Measurements from ENCODE around the gene LRRC43. TPM values are rescaled to one million over a fixed set of nuclear protein-coding genes. Genes with fewer than 3 reads are reported as not detected.

The LRRC43 gene
- total and polyA plus RNA-seq, 8 donors, result 0.70 to 3.3 (median 2.3) TPM

GRCh38 chr12:122137681-122138080, 45.2 kb upstream of the LRRC43 start:
- no peaks in the 10 kb centered on the region for H3K27me3 ChIP-seq
- no peaks in the 10 kb centered on the region for H3K9me3 ChIP-seq
- no peak overlapping the region for H3K4me3 ChIP-seq
- intact Hi-C loops (cut with DNase I), result no loop called here
- peaks cover 0 to 96% of the 10 kb centered on the region in 2 donors for H3K36me3 ChIP-seq
- TF ChIP-seq CTCF (IDR thresholded peaks at IDR 0.05), result no peak
- ATAC-seq (peak; percentile 29), DNase-seq (no peak)
- H3K27ac ChIP-seq, result no peak overlapping the region
- H3K4me1 ChIP-seq, result no peaks in the 10 kb centered on the region

- Histone ChIP-seq H3K4me3 (no peak overlapping the region), H3K27me3 (no peaks in the 10 kb centered on the region), H3K27ac (no peak overlapping the region), H3K4me1 (no peaks in the 10 kb centered on the region), H3K36me3 (peaks cover 0 to 96% of the 10 kb centered on the region in 2 donors), H3K9me3 (no peaks in the 10 kb centered on the region)
- ATAC-seq (no peak), DNase-seq (no peak)
- no peak for TF ChIP-seq CTCF (IDR thresholded peaks at IDR 0.05)
- intact Hi-C loops (cut with DNase I), result no loop called here
Measured at GRCh38 chr12:122138181-122138580, 44.7 kb upstream of the LRRC43 start.

GRCh38 chr12:122138616-122139015, 44.3 kb upstream of the LRRC43 start:
- intact Hi-C loops (cut with DNase I), result no loop called here
- no peak for ATAC-seq

GRCh38 chr12:122139266-122139665, 43.7 kb upstream of the LRRC43 start:
- TF ChIP-seq CTCF (IDR thresholded peaks at IDR 0.05), result no peak
- ATAC-seq (no peak), DNase-seq (no peak)
- Histone ChIP-seq H3K27ac (no peak overlapping the region), H3K4me3 (no peak overlapping the region), H3K9me3 (no peaks in the 10 kb centered on the region), H3K27me3 (no peaks in the 10 kb centered on the region), H3K4me1 (no peaks in the 10 kb centered on the region), H3K36me3 (peaks cover 0 to 96% of the 10 kb centered on the region in 2 donors)
- intact Hi-C loops (cut with DNase I), result no loop called here

More at GRCh38 chr12:122138616-122139015, 44.3 kb upstream of the LRRC43 start:
- DNase-seq, result no peak
- H3K36me3 ChIP-seq, result peaks cover 0 to 96% of the 10 kb centered on the region in 2 donors
- no peak for TF ChIP-seq CTCF (IDR thresholded peaks at IDR 0.05)
- no peak overlapping the region for H3K4me3 ChIP-seq
- H3K9me3 ChIP-seq, result no peaks in the 10 kb centered on the region
- no peaks in the 10 kb centered on the region for H3K27me3 ChIP-seq
- H3K4me1 ChIP-seq, result no peaks in the 10 kb centered on the region
- H3K27ac ChIP-seq, result no peak overlapping the region

- no peak overlapping the region for H3K27ac ChIP-seq
- no peaks in the 10 kb centered on the region for H3K27me3 ChIP-seq
- ATAC-seq (no peak), DNase-seq (no peak)
- intact Hi-C loops (cut with DNase I), result no loop called here
- peaks cover 0 to 95% of the 10 kb centered on the region in 2 donors for H3K36me3 ChIP-seq
- no peaks in the 10 kb centered on the region for H3K9me3 ChIP-seq
- TF ChIP-seq CTCF (IDR thresholded peaks at IDR 0.05), result no peak
- no peaks in the 10 kb centered on the region for H3K4me1 ChIP-seq
- H3K4me3 ChIP-seq, result no peak overlapping the region
Measured at GRCh38 chr12:122139941-122140340, 43.0 kb upstream of the LRRC43 start.
